Aorta (tissue), 5 donors: Measurements from ENCODE around the gene TCEA3. TPM values are rescaled to one million over a fixed set of nuclear protein-coding genes. Genes with fewer than 3 reads are reported as not detected.

ENCODE experiments used
- ATAC-seq: fragments of 200-7000 bp; cut with Tn5 transposase; one replicate; pipeline ENCODE4 v1.9.1; 2022; ENCODE audit warnings: moderate library complexity; ENCODE audit not compliant: low FRiP score
- DNase-seq, 2 donors: peaks; one replicate each; pipeline ENCODE4 v3.0.0-alpha.2; 2020
- H3K27ac ChIP-seq, 2 donors: one replicate each; pipeline ENCODE4 v1.5.1; 2013; ENCODE audit warnings: low read length in 2 of 2, mild to moderate bottlenecking in 2 of 2, moderate library complexity in 2 of 2, control low read depth in 1 of 2, inconsistent platforms in 1 of 2, low read depth in 1 of 2
- H3K27me3 ChIP-seq, 2 donors: one replicate each; pipeline ENCODE4 v1.6.1; 2013; ENCODE audit warnings: control low read depth in 1 of 2, low read length in 1 of 2, mild to moderate bottlenecking in 1 of 2, moderate library complexity in 1 of 2; ENCODE audit not compliant: insufficient read depth in 2 of 2, control insufficient read depth in 1 of 2
- H3K36me3 ChIP-seq, 2 donors: one replicate each; pipeline ENCODE4 v1.6.1; 2013; ENCODE audit warnings: control low read depth in 1 of 2, low read length in 1 of 2, mild to moderate bottlenecking in 1 of 2; ENCODE audit not compliant: insufficient read depth in 2 of 2, control insufficient read depth in 1 of 2
- H3K4me1 ChIP-seq, 2 donors: one replicate each; pipeline ENCODE4 v1.6.1; 2013; ENCODE audit warnings: low read length in 2 of 2, control low read depth in 1 of 2, mild to moderate bottlenecking in 1 of 2, moderate library complexity in 1 of 2; ENCODE audit not compliant: insufficient read depth in 2 of 2, control insufficient read depth in 1 of 2
- H3K4me3 ChIP-seq, 2 donors: one replicate each; pipeline ENCODE4 v1.5.1; 2013; ENCODE audit warnings: low read length in 2 of 2, control low read depth in 1 of 2, mild to moderate bottlenecking in 1 of 2
- H3K9me3 ChIP-seq: one replicate; pipeline ENCODE4 v1.6.1; 2013; ENCODE audit warnings: mild to moderate bottlenecking, low read length; ENCODE audit not compliant: control insufficient read depth
- WGBS, 2 donors: extraction: QIAGEN DNeasy Blood & Tissue Kit; methylation state at CpG; one replicate each; pipeline ENCODE4 v1.1.7; 2013; 5-methylcytosine and 5-hydroxymethylcytosine counted together
- intact Hi-C, 2 donors: fragments of 100-400 bp; cut with DNase I; formaldehyde crosslinking; loops; one replicate each; pipeline versions ENCODE4 v1.14.2 to v1.15.0; 2022
- long read RNA-seq, 2 donors: library from polyadenylated mRNA; unstranded; transcript quantifications; one replicate each; pipeline ENCODE4 v2.0.0, GENCODE V29; 2020 to 2021
- polyA plus RNA-seq, 2 donors: library from polyadenylated mRNA; stranded (reverse); fragments of 200-250 nt; gene quantifications; one replicate each; pipeline ENCODE4 v1.2.3, GENCODE V29; 2013
- total RNA-seq, 2 donors: library from RNA; stranded (reverse); fragmentation: NEBNext Ultra II Directional; extraction: Animal tissue kit (Norgen Biotek cat#: 25700); gene quantifications; one replicate each; pipeline ENCODE4 v1.2.1, GENCODE V29; 2021
- donor health status: healthy with polysubstance abuse.
- donor health status: Bipolar disorder and iron deficiency.
- donor health status: DM: no; HTN: no; CAD: no.
- donor health status: DM: no; HTN: no; CAD: no.
- donor health status: DM: yes; HTN: yes; CAD: no.

The TCEA3 gene
- 10 to 100 TPM; 25.7 to 51.3 TPM for total RNA-seq
- polyA plus RNA-seq: 10 to 100 TPM; 31.2 to 37.3 TPM
- long read RNA-seq, donor 1, transcript TCEA3-203 (11 exons, 1,559 nt): major isoform, 57 of 82 reads
- long read RNA-seq, donor 1, partial matches to known transcripts: 6 of 82 reads
- long read RNA-seq, donor 1, other reads (novel, unspliced or antisense): 18 of 82 reads
- long read RNA-seq, donor 2, transcript TCEA3-203 (11 exons, 1,559 nt): major isoform, 16 of 40 reads
- long read RNA-seq, donor 2, partial matches to known transcripts: 9 of 40 reads
- long read RNA-seq, donor 2, other reads (novel, unspliced or antisense): 15 of 40 reads

DNA sequence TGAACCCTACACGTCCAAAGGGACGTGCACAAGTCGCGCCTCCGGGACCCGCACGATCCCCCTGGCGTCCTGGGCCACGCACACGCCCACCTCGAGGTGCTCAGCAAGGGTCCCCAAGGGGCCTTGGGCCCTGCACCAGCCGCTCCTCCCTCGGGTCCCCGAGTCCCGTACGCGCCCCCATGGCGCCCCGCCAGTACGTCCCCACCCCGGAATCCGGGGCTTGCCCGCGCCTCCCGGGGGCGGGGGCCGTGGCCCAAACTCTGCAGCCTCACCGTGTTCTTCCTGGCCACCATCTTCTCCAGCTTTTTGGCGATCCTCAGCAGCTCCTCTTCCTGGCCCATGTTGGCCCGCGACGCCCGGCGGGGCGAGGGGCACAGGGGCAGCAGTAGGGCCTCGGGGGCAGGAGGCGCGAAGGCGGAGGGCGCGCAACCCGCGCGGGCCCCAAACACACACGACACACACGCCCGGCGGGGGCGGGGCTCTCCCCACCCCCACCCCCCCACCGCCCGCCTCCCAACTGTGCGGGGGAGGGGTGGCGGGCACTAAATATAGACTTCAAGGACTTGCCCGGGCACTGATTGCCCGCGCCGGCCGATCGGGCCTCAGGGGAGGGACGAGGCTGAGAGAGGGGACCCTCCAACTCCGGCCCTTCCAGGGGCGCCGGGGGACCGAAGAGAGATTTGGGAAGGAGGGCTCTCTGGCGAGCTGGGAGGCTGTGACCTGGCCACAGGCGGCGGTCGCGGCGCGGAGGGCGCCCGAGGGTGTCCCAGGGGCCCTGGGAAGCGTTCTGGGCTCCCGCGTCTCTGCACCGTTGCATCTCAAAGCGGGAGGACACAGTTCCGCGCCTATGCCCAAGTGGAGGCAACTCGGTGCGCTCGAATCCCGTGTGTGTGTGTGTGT lies at the start of gene TCEA3:
TCEA3 (minus strand) TSS at position 456 of the 900 bp plus-strand sequence; CDS start at position 341, 115 bp downstream.
- Histone ChIP-seq H3K27ac (peak within 1 kb of the TSS; percentile 33 to 76), H3K9me3 (no peaks in the 10 kb centered on the region), H3K4me3 (peak within 1 kb of the TSS; percentile 65 to 96), H3K36me3 (peaks cover 0 to 1% of the 10 kb centered on the region in 2 donors), H3K27me3 (no peaks in the 10 kb centered on the region), H3K4me1 (no peaks in the 10 kb centered on the region)
- 1% methylated on average over 37 to 84 of the region's 84 CpGs for WGBS, 2 donors
- ATAC-seq (peak; percentile 70), DNase-seq (peak; percentile 69 to 83)
- intact Hi-C loops: loop anchor here (5.0 kb wide), 1 partner anchor 58 kb away; the partner anchor contains the start of gene ASAP3 (in 2 of the 2)

DNA sequence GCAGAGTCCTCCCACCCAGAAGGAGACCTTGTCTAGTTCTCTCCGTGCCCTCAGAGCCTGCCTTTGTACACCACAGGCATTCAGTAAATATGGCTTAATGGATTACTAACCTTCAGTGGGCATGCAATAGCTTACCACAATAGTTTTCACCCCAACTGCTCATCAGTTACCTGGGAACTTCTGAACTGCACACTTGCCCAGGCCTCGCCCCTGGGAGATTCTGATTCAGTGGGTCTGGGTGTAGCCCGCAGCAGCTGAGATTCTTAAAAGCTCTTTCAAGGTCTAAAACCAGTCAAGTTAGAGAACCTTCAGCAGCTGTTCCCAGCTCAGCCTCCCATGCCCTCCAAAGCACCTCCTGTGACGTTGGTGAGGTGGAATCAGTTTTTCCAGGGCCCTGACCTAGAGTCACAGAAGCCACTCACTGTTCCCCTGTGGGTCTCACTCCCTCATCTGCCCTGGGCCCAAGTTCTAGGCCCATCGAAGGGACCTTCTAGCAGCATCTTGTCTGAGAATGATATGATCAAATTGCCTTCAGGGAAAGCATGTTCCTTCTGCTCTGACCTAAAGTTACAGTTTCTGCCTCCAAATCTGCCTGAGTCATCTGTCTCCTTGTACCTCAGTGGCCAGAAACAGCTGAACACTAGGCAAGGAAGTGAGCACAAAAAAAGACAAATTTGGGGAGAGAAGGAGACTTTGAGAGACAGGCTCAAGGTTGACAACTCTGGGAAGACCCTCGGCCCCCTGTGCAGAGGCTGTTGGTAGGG lies 48.7 kb upstream of the TCEA3 start:
- intact Hi-C loops: no loop called here
- H3K9me3 ChIP-seq: no peaks in the 10 kb centered on the region
- DNase-seq: no peak
- H3K4me3 ChIP-seq: no peak overlapping the region
- H3K36me3 ChIP-seq: no peaks in the 10 kb centered on the region
- 81 to 83% methylated on average over 6 of the region's 6 CpGs for WGBS, 2 donors
- no peaks in the 10 kb centered on the region for H3K27me3 ChIP-seq
- H3K4me1 ChIP-seq: no peaks in the 10 kb centered on the region
- no peak for ATAC-seq
- no peak overlapping the region for H3K27ac ChIP-seq

DNA sequence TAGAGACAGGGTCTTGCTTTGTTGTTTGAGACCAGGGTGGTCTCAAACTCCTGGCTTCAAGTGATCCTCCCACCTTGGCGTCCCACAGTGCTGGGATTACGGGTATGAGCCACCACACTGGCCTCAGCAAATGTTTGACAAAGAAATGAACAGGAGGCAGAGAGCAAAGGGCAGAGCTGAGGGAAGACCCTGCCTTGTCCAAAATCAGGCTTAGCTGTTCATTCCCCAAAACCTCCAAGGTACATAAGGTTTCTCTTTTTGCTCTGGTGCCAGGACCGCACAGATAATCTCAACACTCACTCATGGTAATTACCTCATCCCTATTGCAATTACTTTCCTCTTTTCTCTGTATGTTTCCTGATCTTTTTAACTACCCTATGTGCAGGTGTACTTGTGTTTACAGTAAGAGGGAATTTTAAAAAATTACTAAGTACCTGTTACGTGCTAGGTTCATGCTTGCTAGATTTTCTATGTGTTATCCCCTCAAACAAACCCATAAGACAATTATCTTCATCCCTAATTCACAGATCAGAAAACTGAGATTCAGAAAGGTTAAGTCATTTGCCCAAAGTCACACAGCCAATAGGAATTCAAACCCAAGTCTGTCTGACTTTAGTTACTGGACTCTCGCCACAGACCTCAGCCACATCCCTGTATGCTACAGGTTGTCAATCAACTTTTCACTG lies 47.9 kb upstream of the TCEA3 start:
- intact Hi-C loops: no loop called here
- Histone ChIP-seq H3K4me1 (no peaks in the 10 kb centered on the region), H3K27ac (no peak overlapping the region), H3K36me3 (no peaks in the 10 kb centered on the region), H3K4me3 (no peak overlapping the region), H3K27me3 (no peaks in the 10 kb centered on the region), H3K9me3 (no peaks in the 10 kb centered on the region)
- ATAC-seq (no peak), DNase-seq (no peak)
- 89 to 92% methylated on average over 5 of the region's 5 CpGs for WGBS, 2 donors

DNA sequence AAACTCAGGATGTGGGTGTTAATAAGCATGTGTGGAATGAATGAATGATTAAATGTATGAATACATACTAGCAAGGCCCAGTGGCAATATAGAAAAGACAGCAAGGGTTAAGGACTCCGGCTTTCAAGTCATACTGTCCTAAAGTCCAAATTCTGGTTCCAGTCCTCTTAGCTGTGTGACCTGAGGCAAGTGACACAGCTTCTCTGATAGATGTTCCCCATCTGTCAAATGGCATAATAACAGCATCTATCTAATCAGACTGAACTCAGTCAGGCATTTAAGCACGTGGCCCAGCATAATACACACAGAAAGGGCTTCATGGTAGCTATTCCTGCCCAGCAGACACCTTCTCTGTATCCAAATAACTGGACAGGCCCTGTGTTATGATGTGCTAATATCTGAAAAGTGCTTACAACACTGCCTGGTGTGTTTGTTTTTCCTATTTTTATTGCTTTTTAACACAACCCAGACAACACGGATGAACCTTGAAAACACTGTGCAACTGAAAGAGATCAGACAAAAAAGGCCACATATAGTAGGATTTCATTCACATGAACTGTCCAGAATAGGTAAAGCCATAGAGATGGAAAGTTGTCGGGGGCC lies 47.0 kb upstream of the TCEA3 start:
- DNase-seq (no peak), ATAC-seq (no peak)
- Histone ChIP-seq H3K36me3 (no peaks in the 10 kb centered on the region), H3K4me3 (no peak overlapping the region), H3K27ac (no peak overlapping the region), H3K9me3 (no peaks in the 10 kb centered on the region), H3K4me1 (no peaks in the 10 kb centered on the region), H3K27me3 (no peaks in the 10 kb centered on the region)
- intact Hi-C loops: no loop called here
- WGBS, 2 donors: 77 to 79% methylated on average over 4 of the region's 4 CpGs

DNA sequence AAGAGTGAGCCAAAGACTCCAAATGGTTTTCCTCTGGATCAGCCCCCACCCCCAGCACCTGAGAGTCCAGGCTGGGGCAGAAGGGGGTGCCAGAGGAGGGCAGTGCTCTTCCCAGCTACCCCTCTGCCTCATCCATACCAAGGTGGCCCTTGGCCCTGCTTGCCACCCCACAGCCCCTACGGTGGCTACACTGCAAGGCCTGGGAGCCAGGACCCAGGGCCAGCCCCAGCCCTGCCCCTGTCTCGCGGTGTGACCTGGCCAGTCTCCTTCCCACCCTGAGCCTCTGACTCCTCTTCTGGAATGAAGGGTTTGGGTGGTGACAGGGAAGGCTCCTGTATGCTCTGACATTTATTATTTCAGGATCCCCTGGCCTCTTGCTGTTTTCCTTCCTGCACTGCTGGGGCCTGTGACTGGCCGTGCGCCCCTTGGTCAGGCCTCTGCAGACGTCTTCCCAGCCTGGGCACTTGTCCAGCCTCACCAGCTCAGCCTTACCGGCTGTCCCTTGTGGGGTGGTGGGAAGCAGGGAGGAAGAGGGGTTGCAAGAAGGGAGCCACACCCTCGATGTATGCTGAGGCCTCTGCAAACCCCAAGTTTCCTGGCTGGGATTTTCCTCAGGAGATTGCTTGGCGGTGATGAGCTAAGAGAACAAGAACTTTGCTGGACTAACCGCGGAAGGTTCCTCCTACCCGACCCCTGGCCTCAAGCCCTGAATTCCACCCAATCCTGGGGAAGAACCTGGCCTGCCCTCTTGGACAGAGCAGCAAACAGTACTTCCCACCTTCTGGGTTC lies 45.9 kb upstream of the TCEA3 start:
- ATAC-seq (peak; percentile 68), DNase-seq (peak; percentile 81 to 87)
- Histone ChIP-seq H3K27ac (no peak overlapping the region), H3K9me3 (no peaks in the 10 kb centered on the region), H3K4me3 (no peak overlapping the region), H3K4me1 (no peaks in the 10 kb centered on the region), H3K36me3 (no peaks in the 10 kb centered on the region), H3K27me3 (no peaks in the 10 kb centered on the region)
- intact Hi-C loops: no loop called here
- 28 to 36% methylated on average over 12 of the region's 12 CpGs for WGBS, 2 donors

DNA sequence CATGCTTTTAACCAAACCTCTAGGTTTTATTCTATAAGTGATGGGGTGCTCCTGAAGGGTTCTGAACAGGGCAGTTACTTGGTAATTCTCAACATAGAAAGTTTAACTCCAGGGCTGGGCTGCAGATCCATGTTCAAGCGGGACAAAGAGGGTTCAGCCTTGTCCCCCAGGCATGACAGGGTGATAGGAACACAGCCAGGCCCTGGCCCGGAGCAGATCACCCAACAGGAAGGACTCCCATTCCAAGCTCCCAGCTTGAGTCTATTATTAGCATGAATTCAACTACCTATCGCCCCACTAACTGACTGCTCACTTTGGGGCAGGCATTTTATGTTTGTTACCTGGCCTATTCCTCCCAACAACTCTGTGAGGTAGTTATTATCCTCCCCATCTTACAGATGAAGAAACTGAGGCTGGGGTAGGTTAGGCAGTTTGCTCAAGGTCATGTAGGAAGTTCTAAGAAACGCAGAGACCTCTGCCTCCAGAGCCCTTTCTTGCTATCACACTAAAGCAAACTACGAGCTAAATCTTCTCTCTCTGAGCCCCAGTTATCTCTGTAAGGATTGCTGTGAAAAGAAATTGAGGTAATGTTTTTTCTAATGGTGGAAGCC lies 44.9 kb upstream of the TCEA3 start:
- Histone ChIP-seq H3K27ac (no peak overlapping the region), H3K9me3 (no peaks in the 10 kb centered on the region), H3K36me3 (no peaks in the 10 kb centered on the region), H3K4me1 (no peaks in the 10 kb centered on the region), H3K27me3 (no peaks in the 10 kb centered on the region), H3K4me3 (no peak overlapping the region)
- DNase-seq (no peak), ATAC-seq (no peak)
- intact Hi-C loops: no loop called here
- WGBS, 2 donors: 37 to 44% methylated on average over 5 of the region's 5 CpGs

DNA sequence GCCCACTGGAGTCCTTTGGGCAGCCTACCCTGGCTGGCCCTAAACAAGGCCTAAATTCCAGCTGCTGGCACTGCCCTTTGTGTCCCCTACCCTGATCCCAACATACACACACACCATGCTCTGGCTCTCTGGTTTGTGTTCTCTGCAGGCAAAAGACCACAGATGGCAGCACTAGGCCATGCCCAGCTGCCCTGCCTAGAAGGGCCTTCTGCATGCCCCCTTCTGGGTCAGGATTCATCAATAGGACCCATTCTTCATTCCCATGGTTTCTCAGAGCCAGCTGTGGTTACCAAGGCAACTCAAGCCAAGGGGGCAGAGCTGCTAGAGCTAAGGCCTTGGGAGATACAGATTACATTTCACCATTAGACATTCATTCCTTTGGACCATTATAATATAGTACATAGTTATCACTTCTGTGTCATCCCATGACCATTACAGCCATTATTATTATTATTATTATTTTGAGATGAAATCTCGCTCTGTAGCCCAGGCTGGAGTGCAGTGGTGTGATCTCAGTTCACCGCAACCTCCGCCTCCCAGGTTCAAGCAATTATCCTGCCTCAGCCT lies 42.0 kb upstream of the TCEA3 start:
- ATAC-seq: no peak

More for the DNA sequence above, 42.0 kb upstream of the TCEA3 start:
- no peak for DNase-seq
- no peaks in the 10 kb centered on the region for H3K36me3 ChIP-seq
- no peak overlapping the region for H3K27ac ChIP-seq
- H3K4me1 ChIP-seq: no peaks in the 10 kb centered on the region
- intact Hi-C loops: no loop called here
- no peaks in the 10 kb centered on the region for H3K27me3 ChIP-seq
- WGBS, 2 donors: 98% methylated on average over 3 of the region's 3 CpGs
- no peak overlapping the region for H3K4me3 ChIP-seq
- no peaks in the 10 kb centered on the region for H3K9me3 ChIP-seq
